Right lobe of liver (tissue), 4 donors: ENCODE data around the gene ZNF823.

Source experiments
- CTCF ChIP-seq, 4 donors: fragments of 200-600 bp in 3 of 4; fragments of 450-650 bp in 1 of 4; IDR thresholded peaks; one replicate each; pipeline versions ENCODE4 v1.5.1 to v1.8.0; 2016 to 2022; ENCODE audit warnings: antibody characterized with exemption in 4 of 4, mild to moderate bottlenecking in 2 of 4
- POLR2A ChIP-seq: fragments of 450-650 bp; IDR thresholded peaks from one replicate; pipeline ENCODE4 v1.6.1; 2017; ENCODE audit warnings: antibody characterized with exemption, mild to moderate bottlenecking
- donor health status: DM: no; HTN: no; CAD: no.
- donor health status: DM: no; HTN: no; CAD: no.
- donor health status: DM: no; HTN: yes; CAD: no.

GRCh38 chr19:11674067-11674492, 64.7 kb downstream of the ZNF823 start:
- TF ChIP-seq CTCF (IDR thresholded peaks at IDR 0.05) (no peak), POLR2A (no peak)
